Endothelial cell (in vitro differentiated cells): ENCODE data around the gene SLC20A1. TPM values are rescaled to one million over a fixed set of nuclear protein-coding genes. Genes with fewer than 3 reads are reported as not detected.

ENCODE experiments used
- DNase-seq: peaks from one replicate; pipeline ENCODE4 v3.0.0; 2021; ENCODE audit warnings: low spot score
- H3K27ac Mint-ChIP-seq: one replicate; pipeline ENCODE4 v1.8.0; 2021; ENCODE audit warnings: mixed read lengths, inconsistent platforms; ENCODE audit not compliant: unreplicated experiment
- H3K27me3 Mint-ChIP-seq: one replicate; pipeline ENCODE4 v1.8.0; 2021; ENCODE audit warnings: mild to moderate bottlenecking, moderate library complexity, mixed read lengths, inconsistent platforms; ENCODE audit not compliant: unreplicated experiment
- H3K36me3 Mint-ChIP-seq: one replicate; pipeline ENCODE4 v1.8.0; 2021; ENCODE audit warnings: mild to moderate bottlenecking, low read depth, mixed read lengths, inconsistent platforms; ENCODE audit not compliant: unreplicated experiment
- H3K4me1 Mint-ChIP-seq: one replicate; pipeline ENCODE4 v1.8.0; 2021; ENCODE audit warnings: mild to moderate bottlenecking, mixed read lengths, inconsistent platforms; ENCODE audit not compliant: unreplicated experiment
- H3K4me3 Mint-ChIP-seq: one replicate; pipeline ENCODE4 v1.8.0; 2021; ENCODE audit warnings: mild to moderate bottlenecking, mixed read lengths, inconsistent platforms; ENCODE audit not compliant: unreplicated experiment
- H3K9me3 Mint-ChIP-seq: one replicate; pipeline ENCODE4 v1.8.0; 2021; ENCODE audit warnings: mixed read lengths, inconsistent platforms; ENCODE audit not compliant: unreplicated experiment
- total RNA-seq: library from RNA; stranded (reverse); fragmentation: NEBNext Ultra II Directional; extraction: Animal tissue kit (Norgen Biotek cat#: 25700); gene quantifications from one replicate; pipeline ENCODE4 v1.2.1, GENCODE V29; 2021; ENCODE audit not compliant: unreplicated experiment
- TF ChIP-seq, protein P1 (sequence below): fragments of 200-600 bp; sonication (generic); IDR thresholded peaks from one replicate; pipeline ENCODE4 v1.5.0; 2021; ENCODE audit warnings: antibody characterized with exemption; ENCODE audit not compliant: unreplicated experiment

The SLC20A1 gene
- total RNA-seq, 1 donor from 2014 or later = 255 TPM

GRCh38 chr2:112618383-112618782 lies 27.4 kb upstream of the SLC20A1 start:
- TF ChIP-seq, protein P1, sequence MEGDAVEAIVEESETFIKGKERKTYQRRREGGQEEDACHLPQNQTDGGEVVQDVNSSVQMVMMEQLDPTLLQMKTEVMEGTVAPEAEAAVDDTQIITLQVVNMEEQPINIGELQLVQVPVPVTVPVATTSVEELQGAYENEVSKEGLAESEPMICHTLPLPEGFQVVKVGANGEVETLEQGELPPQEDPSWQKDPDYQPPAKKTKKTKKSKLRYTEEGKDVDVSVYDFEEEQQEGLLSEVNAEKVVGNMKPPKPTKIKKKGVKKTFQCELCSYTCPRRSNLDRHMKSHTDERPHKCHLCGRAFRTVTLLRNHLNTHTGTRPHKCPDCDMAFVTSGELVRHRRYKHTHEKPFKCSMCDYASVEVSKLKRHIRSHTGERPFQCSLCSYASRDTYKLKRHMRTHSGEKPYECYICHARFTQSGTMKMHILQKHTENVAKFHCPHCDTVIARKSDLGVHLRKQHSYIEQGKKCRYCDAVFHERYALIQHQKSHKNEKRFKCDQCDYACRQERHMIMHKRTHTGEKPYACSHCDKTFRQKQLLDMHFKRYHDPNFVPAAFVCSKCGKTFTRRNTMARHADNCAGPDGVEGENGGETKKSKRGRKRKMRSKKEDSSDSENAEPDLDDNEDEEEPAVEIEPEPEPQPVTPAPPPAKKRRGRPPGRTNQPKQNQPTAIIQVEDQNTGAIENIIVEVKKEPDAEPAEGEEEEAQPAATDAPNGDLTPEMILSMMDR = no peak
- no peak overlapping the region for H3K27ac Mint-ChIP-seq
- no peaks in the 10 kb centered on the region for H3K4me1 Mint-ChIP-seq
- no peak overlapping the region for H3K4me3 Mint-ChIP-seq
- no peaks in the 10 kb centered on the region for H3K36me3 Mint-ChIP-seq
- no peaks in the 10 kb centered on the region for H3K9me3 Mint-ChIP-seq
- DNase-seq = no peak
- no peaks in the 10 kb centered on the region for H3K27me3 Mint-ChIP-seq

GRCh38 chr2:112621790-112622527 lies 23.8 kb upstream of the SLC20A1 start:
- H3K4me1 Mint-ChIP-seq = peaks cover 8% of the 10 kb centered on the region
- H3K27me3 Mint-ChIP-seq = no peaks in the 10 kb centered on the region
- no peaks in the 10 kb centered on the region for H3K9me3 Mint-ChIP-seq
- TF ChIP-seq, protein P1 = no peak
- no peak overlapping the region for H3K4me3 Mint-ChIP-seq
- H3K36me3 Mint-ChIP-seq = no peaks in the 10 kb centered on the region
- no peak overlapping the region for H3K27ac Mint-ChIP-seq
- DNase-seq = no peak

DNA sequence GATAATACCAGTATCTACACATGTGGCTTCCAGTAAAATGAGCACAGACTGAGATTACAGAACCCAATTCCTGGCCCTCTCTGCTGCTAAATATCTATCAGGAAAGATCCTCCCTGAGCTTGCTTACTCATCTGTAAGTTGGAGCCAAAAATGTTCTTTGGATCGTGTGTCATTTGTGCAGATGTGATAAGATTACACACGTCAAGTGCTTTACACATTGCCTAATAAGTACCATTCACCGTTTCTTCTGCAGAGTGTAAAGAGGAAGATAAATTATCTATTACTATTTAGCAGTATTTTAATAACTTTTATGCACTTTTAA lies 23.2 kb upstream of the SLC20A1 start:
- Mint-ChIP-seq H3K27ac (no peak overlapping the region), H3K27me3 (no peaks in the 10 kb centered on the region), H3K9me3 (no peaks in the 10 kb centered on the region), H3K4me3 (no peak overlapping the region), H3K4me1 (peaks cover 13% of the 10 kb centered on the region), H3K36me3 (no peaks in the 10 kb centered on the region)
- TF ChIP-seq, protein P1 = no peak
- DNase-seq = no peak

DNA sequence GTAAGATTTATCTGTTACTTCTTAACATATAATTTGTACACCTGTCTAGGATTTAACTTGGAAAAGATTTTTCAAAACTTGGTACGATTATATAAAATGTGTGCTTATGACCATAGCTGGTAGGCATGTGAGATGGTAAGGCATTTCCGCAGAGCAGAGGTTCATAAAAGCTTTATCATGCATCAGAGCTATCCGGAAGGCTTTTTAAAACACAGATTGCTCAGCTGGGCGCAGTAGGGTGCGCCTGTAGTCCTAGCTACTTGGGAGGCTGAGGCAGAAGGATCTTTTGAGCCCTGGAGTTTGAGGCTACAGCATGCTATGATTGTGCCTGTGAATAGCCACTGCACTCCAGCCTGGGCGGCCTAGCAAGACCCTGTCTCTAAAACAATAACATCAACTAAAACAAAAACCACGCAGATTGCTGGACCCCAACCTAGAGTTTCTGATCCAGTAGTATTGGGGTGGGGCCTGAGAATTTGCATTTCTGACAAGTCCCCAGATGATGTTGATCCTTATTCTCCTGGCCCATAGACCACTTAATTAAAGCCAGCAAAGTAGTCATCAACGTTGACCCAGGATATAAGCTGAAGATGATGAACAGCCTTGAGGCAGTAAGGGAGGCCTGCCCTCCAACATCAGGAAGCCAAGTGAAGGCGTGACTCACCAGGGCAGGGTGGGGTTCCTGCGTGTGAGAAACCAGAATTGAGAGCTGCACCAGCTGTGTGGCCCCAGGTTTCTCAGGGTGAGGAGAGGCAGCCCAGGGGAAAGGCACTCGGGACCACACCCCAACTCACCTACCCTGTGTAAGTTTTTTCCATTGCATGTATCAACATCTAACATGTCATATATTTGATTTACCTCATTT lies 21.6 kb upstream of the SLC20A1 start:
- Mint-ChIP-seq H3K4me3 (no peak overlapping the region), H3K9me3 (no peaks in the 10 kb centered on the region), H3K27ac (no peak overlapping the region), H3K27me3 (peaks cover 2% of the 10 kb centered on the region), H3K36me3 (no peaks in the 10 kb centered on the region), H3K4me1 (peaks cover 23% of the 10 kb centered on the region)
- DNase-seq = no peak
- TF ChIP-seq, protein P1 = no peak
